HEK293 (cell line): Measurements from ENCODE around the gene NBPF1.
"Not testable (repeated sequence)": the region's sequence is repeated elsewhere in the genome, so short reads cannot be mapped to it uniquely, and the experiment has no call there.

Experiments
- TCF7L2 ChIP-seq: IDR thresholded peaks from 2 replicates; pipeline ENCODE4 v1.6.1; 2011; ENCODE audit warnings: low read depth, mild to moderate bottlenecking, inconsistent platforms, low read length, moderate library complexity, borderline replicate concordance
- YY1 ChIP-seq: fragments of 450-650 bp; formaldehyde crosslinking; IDR thresholded peaks from 2 replicates; pipeline ENCODE4 v1.5.1; 2018; ENCODE audit warnings: missing biosample characterization, missing genetic modification characterization
- ZNF510 ChIP-seq: fragments of 450-650 bp; formaldehyde crosslinking; IDR thresholded peaks from 2 replicates; pipeline ENCODE4 v1.5.1; 2018; ENCODE audit warnings: mild to moderate bottlenecking, missing genetic modification characterization, missing biosample characterization; ENCODE audit not compliant: insufficient replicate concordance
- ZNF629 ChIP-seq: fragments of 450-650 bp; formaldehyde crosslinking; IDR thresholded peaks from 2 replicates; pipeline ENCODE4 v1.5.1; 2017; ENCODE audit warnings: missing biosample characterization, missing genetic modification characterization
- TF ChIP-seq, protein P1 (sequence below): fragments of 450-650 bp; formaldehyde crosslinking; IDR thresholded peaks from 2 replicates; pipeline ENCODE4 v1.5.1; 2016; ENCODE audit warnings: missing biosample characterization, missing genetic modification characterization

DNA sequence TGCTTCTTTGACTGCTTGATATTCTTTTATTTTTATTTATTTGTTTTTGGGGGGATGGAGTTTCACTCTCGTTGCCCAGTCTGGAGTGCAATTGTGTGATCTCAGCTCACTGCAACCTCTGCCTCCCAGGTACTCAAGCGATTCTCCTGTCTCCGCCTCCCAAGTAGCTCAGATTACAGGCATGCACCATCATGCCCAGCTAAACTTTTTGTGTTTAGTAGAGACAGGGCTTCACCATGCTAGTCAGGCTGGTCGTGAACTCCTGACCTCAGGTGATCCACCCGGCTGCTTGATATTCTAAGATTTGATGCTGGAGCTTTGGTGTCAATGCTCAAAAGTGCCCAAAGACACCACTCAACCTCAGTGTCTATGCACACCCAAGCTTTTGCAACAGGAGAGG, 53.7 kb downstream of the NBPF1 start:
- not testable (repeated sequence) for TF ChIP-seq TCF7L2; YY1 (tag by site-specific recombination); ZNF629; ZNF510
- TF ChIP-seq, protein P1, sequence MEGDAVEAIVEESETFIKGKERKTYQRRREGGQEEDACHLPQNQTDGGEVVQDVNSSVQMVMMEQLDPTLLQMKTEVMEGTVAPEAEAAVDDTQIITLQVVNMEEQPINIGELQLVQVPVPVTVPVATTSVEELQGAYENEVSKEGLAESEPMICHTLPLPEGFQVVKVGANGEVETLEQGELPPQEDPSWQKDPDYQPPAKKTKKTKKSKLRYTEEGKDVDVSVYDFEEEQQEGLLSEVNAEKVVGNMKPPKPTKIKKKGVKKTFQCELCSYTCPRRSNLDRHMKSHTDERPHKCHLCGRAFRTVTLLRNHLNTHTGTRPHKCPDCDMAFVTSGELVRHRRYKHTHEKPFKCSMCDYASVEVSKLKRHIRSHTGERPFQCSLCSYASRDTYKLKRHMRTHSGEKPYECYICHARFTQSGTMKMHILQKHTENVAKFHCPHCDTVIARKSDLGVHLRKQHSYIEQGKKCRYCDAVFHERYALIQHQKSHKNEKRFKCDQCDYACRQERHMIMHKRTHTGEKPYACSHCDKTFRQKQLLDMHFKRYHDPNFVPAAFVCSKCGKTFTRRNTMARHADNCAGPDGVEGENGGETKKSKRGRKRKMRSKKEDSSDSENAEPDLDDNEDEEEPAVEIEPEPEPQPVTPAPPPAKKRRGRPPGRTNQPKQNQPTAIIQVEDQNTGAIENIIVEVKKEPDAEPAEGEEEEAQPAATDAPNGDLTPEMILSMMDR (tag by site-specific recombination), result not testable (repeated sequence)
